Karpas-422 (cell line): ENCODE data around the gene PDXK. TPM values are rescaled to one million over a fixed set of nuclear protein-coding genes. Genes with fewer than 3 reads are reported as not detected.

Source experiments
- DNase-seq: peaks from one replicate; pipeline ENCODE4 v3.0.0-alpha.2; 2015
- H2AFZ ChIP-seq: fragments of 200-600 bp; sonication (generic); 2 replicates; pipeline ENCODE4 v1.6.1; 2014; ENCODE audit warnings: antibody characterized with exemption, low read length, mixed read lengths
- H3K27ac ChIP-seq: fragments of 200-600 bp; sonication (generic); 2 replicates; pipeline ENCODE4 v1.5.1; 2014; ENCODE audit warnings: mild to moderate bottlenecking, low read length, moderate library complexity
- H3K27me3 ChIP-seq: fragments of 200-600 bp; sonication (generic); 2 replicates; pipeline ENCODE4 v1.6.1; 2014; ENCODE audit warnings: low read length, mixed read lengths
- H3K36me3 ChIP-seq: fragments of 200-600 bp; sonication (generic); 2 replicates; pipeline ENCODE4 v1.6.1; 2014; ENCODE audit warnings: low read length, mixed read lengths; ENCODE audit not compliant: insufficient read depth
- H3K4me1 ChIP-seq: fragments of 200-600 bp; sonication (generic); 2 replicates; pipeline ENCODE4 v1.6.1; 2014; ENCODE audit warnings: mild to moderate bottlenecking, low read length, mixed read lengths
- H3K4me2 ChIP-seq: fragments of 200-600 bp; sonication (generic); 2 replicates; pipeline ENCODE4 v1.6.1; 2014; ENCODE audit warnings: low read length, low read depth, mild to moderate bottlenecking; ENCODE audit not compliant: poor library complexity, severe bottlenecking
- H3K4me3 ChIP-seq: fragments of 200-600 bp; sonication (generic); 2 replicates; pipeline ENCODE4 v1.5.1; 2014; ENCODE audit warnings: mild to moderate bottlenecking, antibody characterized with exemption, low read length, mixed read lengths
- H3K79me2 ChIP-seq: fragments of 200-600 bp; sonication (generic); 2 replicates; pipeline ENCODE4 v1.6.1; 2014; ENCODE audit warnings: mild to moderate bottlenecking, low read length, mixed read lengths
- H3K9ac ChIP-seq: fragments of 200-600 bp; sonication (generic); 2 replicates; pipeline ENCODE4 v1.6.0; 2014; ENCODE audit warnings: low read length
- H3K9me2 ChIP-seq: fragments of 200-600 bp; sonication (generic), shearing (Covaris generic); replicated peaks from 2 replicates; pipeline ENCODE4 v1.6.0; 2014; ENCODE audit warnings: mild to moderate bottlenecking, low read length, moderate library complexity; ENCODE audit not compliant: insufficient read depth
- H3K9me3 ChIP-seq: fragments of 300-700, 200-600 bp; sonication (generic); 2 replicates; pipeline ENCODE4 v1.6.1; 2014; ENCODE audit warnings: low read length, mixed read lengths
- H4K20me1 ChIP-seq: fragments of 200-600 bp; sonication (generic); 2 replicates; pipeline ENCODE4 v1.6.1; 2014; ENCODE audit warnings: mild to moderate bottlenecking, antibody characterized with exemption, low read length, low read depth; ENCODE audit not compliant: insufficient read depth
- total RNA-seq: library from RNA; depleted of rRNA; stranded (reverse); fragments of >200 nt; shearing (Covaris generic); gene quantifications from 2 replicates; pipeline ENCODE4 v1.2.3, GENCODE V29; 2014; ENCODE audit warnings: low replicate concordance

PDXK gene
- total RNA-seq, 1 experiment from 2014 or later: 44.7 TPM

DNA sequence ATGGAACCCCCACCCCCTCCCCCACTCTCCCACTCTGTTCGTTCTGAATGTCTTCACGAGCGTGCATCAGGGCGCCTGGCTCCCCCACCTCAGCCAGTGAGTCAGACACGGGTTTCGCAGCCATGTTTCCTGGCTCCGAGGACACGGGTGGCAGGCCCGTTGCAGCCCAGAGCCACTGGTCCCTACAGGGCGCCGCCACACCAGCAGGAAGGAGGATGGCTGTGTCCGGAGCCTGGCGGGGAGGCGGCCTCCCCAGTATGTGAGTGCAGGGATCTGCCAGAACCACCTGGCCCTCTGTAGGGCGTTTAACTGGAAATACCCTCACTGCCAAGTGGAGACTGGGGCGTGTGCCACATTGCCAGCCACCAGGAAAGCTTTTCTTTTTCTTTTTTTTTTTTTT lies 38.7 kb downstream of the PDXK start:
- H3K27me3 ChIP-seq: no peaks in the 10 kb centered on the region
- no peak overlapping the region for H3K4me2 ChIP-seq
- H3K9me3 ChIP-seq: no peaks in the 10 kb centered on the region
- H2AFZ ChIP-seq: no peak overlapping the region
- H3K36me3 ChIP-seq: peaks cover 17% of the 10 kb centered on the region; the same call in 1 of the 2 replicates
- H3K9me2 ChIP-seq: no peaks in the 10 kb centered on the region
- H3K9ac ChIP-seq: no peak overlapping the region
- H3K79me2 ChIP-seq: no peaks in the 10 kb centered on the region
- no peak for DNase-seq
- no peak overlapping the region for H3K27ac ChIP-seq
- no peak overlapping the region for H3K4me3 ChIP-seq
- H4K20me1 ChIP-seq: no peaks in the 10 kb centered on the region
- no peaks in the 10 kb centered on the region for H3K4me1 ChIP-seq

DNA sequence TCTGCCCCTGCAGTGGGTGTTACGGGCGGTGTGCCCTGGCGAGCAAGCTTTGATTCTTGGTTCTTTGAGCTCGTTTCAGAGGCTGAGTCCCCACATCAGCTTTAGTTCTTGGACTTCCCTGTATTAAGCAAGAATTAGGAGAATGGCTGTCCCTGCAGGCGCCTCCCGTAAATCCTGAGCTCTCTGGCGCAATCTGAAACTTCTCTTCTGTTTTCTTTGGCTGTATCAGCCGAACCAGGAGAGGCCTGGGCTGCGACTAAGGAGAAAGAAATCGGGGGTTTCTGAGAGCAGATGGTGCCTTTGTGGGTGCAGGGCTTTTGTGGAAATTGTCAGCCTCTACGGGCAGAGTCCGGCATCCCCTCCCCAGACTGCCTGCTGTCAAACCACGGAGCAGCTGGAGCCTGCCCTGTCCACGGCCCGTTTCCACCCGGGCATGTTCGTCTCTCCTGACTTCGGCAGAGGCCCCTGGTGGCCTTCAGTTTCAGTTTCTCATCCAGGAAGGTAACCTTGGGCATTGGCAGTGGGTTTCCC lies 39.2 kb downstream of the PDXK start:
- H3K36me3 ChIP-seq: peaks cover 17% of the 10 kb centered on the region; the same call in 1 of the 2 replicates
- DNase-seq: no peak
- H2AFZ ChIP-seq: no peak overlapping the region
- no peaks in the 10 kb centered on the region for H4K20me1 ChIP-seq
- no peaks in the 10 kb centered on the region for H3K9me3 ChIP-seq
- no peak overlapping the region for H3K4me3 ChIP-seq
- no peaks in the 10 kb centered on the region for H3K9me2 ChIP-seq
- no peak overlapping the region for H3K4me2 ChIP-seq
- H3K27me3 ChIP-seq: no peaks in the 10 kb centered on the region
- H3K9ac ChIP-seq: no peak overlapping the region
- H3K27ac ChIP-seq: no peak overlapping the region
- H3K4me1 ChIP-seq: no peaks in the 10 kb centered on the region
- no peaks in the 10 kb centered on the region for H3K79me2 ChIP-seq

DNA sequence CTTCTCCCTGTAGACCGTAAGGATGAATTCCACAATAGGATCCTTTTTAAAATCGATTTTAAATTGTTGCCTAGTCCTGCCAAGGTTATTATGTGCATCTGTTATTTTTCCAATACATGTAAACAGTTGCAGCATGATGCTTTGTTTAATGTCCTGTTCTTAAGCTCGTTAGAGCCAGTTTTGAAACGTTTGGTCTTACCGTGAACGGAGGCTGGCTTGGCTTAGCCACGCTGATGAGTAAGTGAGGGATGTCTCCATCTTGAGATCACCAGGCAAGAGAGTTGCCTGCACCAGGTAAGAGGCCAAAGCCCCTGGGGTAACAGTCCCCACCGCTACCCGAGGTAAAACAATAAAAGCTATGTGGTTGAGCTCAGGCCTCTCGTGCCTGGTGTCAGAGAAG lies 39.9 kb downstream of the PDXK start:
- Histone ChIP-seq H3K27me3 (no peaks in the 10 kb centered on the region), H3K9me2 (no peaks in the 10 kb centered on the region), H3K27ac (no peak overlapping the region), H3K4me3 (no peak overlapping the region), H3K79me2 (no peaks in the 10 kb centered on the region), H3K36me3 (peaks cover 11% of the 10 kb centered on the region; the same call in 1 of the 2 replicates), H3K9ac (no peak overlapping the region), H2AFZ (no peak overlapping the region), H3K4me2 (no peak overlapping the region), H4K20me1 (no peaks in the 10 kb centered on the region), H3K4me1 (no peaks in the 10 kb centered on the region), H3K9me3 (no peaks in the 10 kb centered on the region)
- no peak for DNase-seq

GRCh38 chr21:43759651-43760050 lies 40.7 kb downstream of the PDXK start:
- H4K20me1 ChIP-seq: no peaks in the 10 kb centered on the region
- no peak overlapping the region for H3K27ac ChIP-seq
- H2AFZ ChIP-seq: no peak overlapping the region
- peaks cover 8% of the 10 kb centered on the region; the same call in 1 of the 2 replicates for H3K36me3 ChIP-seq
- H3K79me2 ChIP-seq: no peaks in the 10 kb centered on the region
- no peak overlapping the region for H3K4me2 ChIP-seq
- DNase-seq: no peak
- H3K4me3 ChIP-seq: no peak overlapping the region
- H3K27me3 ChIP-seq: no peaks in the 10 kb centered on the region
- H3K9ac ChIP-seq: no peak overlapping the region
- no peaks in the 10 kb centered on the region for H3K9me2 ChIP-seq
- no peaks in the 10 kb centered on the region for H3K4me1 ChIP-seq
- H3K9me3 ChIP-seq: no peaks in the 10 kb centered on the region

- Histone ChIP-seq H3K79me2 (no peaks in the 10 kb centered on the region), H3K27me3 (no peaks in the 10 kb centered on the region), H3K9ac (no peak overlapping the region), H3K4me2 (no peak overlapping the region), H3K4me3 (no peak overlapping the region), H3K4me1 (no peaks in the 10 kb centered on the region), H3K36me3 (peaks cover 6% of the 10 kb centered on the region; the same call in 1 of the 2 replicates), H3K9me3 (no peaks in the 10 kb centered on the region), H3K9me2 (no peaks in the 10 kb centered on the region), H3K27ac (no peak overlapping the region), H2AFZ (no peak overlapping the region), H4K20me1 (no peaks in the 10 kb centered on the region)
- DNase-seq: no peak
These were observed 41.5 kb downstream of the PDXK start for GRCh38 chr21:43760391-43760958.

GRCh38 chr21:43761886-43762285 lies 43.0 kb downstream of the PDXK start:
- no peaks in the 10 kb centered on the region for H3K4me1 ChIP-seq
- no peak for DNase-seq
- H3K9ac ChIP-seq: no peak overlapping the region
- H3K79me2 ChIP-seq: no peaks in the 10 kb centered on the region
- H3K36me3 ChIP-seq: no peaks in the 10 kb centered on the region
- no peak overlapping the region for H3K27ac ChIP-seq
- H3K4me3 ChIP-seq: no peak overlapping the region
- H3K9me3 ChIP-seq: no peaks in the 10 kb centered on the region
- no peaks in the 10 kb centered on the region for H3K27me3 ChIP-seq
- H4K20me1 ChIP-seq: no peaks in the 10 kb centered on the region
- no peaks in the 10 kb centered on the region for H3K9me2 ChIP-seq
- H3K4me2 ChIP-seq: no peak overlapping the region
- no peak overlapping the region for H2AFZ ChIP-seq

DNA sequence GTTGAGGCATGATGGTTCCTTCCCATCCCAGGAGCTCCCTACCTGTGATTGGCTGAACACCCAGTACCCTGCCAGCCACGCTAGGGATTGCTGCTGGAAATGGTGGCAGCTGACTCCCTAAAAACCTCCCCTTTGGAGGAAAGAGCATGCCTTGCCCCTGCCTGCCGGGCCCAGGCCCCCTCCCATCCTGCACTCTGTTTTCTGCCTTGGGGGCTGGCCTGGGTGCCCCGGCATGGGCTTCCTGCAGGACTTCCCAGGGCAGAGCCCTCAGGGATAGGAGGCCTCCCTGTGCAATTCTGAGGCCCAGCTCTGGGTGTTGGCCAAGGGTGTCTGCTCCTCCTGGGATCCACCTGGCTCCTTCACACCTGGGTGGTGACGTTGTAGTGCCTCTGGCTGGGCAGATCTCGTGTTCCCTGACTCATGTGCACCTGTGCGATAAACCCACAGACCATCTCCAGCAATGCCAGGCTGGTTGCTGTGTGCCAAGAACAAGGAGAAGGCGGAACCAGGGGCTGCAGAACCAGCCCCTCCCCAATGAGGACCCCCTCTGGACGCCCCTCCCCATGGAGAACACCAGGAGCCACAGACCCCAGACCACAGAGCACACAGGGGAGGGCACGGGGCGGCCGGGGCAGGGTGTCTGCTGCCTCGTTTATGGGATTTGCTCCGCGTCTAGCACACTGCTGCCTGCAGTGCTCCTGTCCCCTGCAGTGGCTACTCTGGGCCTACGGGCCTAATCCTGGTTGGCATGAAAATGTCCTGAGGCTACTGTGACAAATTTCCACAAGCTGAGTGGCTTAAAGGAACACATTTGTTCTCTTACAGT lies 43.6 kb downstream of the PDXK start:
- no peak overlapping the region for H3K4me3 ChIP-seq
- H3K9me3 ChIP-seq: no peaks in the 10 kb centered on the region
- no peak overlapping the region for H2AFZ ChIP-seq
- no peaks in the 10 kb centered on the region for H3K27me3 ChIP-seq
- no peaks in the 10 kb centered on the region for H3K9me2 ChIP-seq
- H3K4me1 ChIP-seq: no peaks in the 10 kb centered on the region
- DNase-seq: no peak
- H3K36me3 ChIP-seq: no peaks in the 10 kb centered on the region
- H3K4me2 ChIP-seq: no peak overlapping the region
- no peak overlapping the region for H3K27ac ChIP-seq
- H4K20me1 ChIP-seq: no peaks in the 10 kb centered on the region
- no peak overlapping the region for H3K9ac ChIP-seq
- H3K79me2 ChIP-seq: no peaks in the 10 kb centered on the region

- no peak overlapping the region for H3K27ac ChIP-seq
- no peaks in the 10 kb centered on the region for H3K36me3 ChIP-seq
- no peak overlapping the region for H2AFZ ChIP-seq
- no peaks in the 10 kb centered on the region for H4K20me1 ChIP-seq
- H3K4me3 ChIP-seq: no peak overlapping the region
- no peak overlapping the region for H3K9ac ChIP-seq
- no peaks in the 10 kb centered on the region for H3K9me2 ChIP-seq
- no peaks in the 10 kb centered on the region for H3K9me3 ChIP-seq
- no peaks in the 10 kb centered on the region for H3K79me2 ChIP-seq
- no peaks in the 10 kb centered on the region for H3K4me1 ChIP-seq
- DNase-seq: no peak
- H3K27me3 ChIP-seq: no peaks in the 10 kb centered on the region
- no peak overlapping the region for H3K4me2 ChIP-seq
These were observed 45.1 kb downstream of the PDXK start for GRCh38 chr21:43763901-43764523.
